ENCODE results near the gene PRKACA.
A peak's percentile ranks its signal among the peaks of the same experiment; 100 is the strongest.

PRKACA gene

GRCh38 chr19:14091813-14092462, 25.6 kb downstream of the PRKACA start:
- TF ChIP-seq CTCF (IDR thresholded peaks at IDR 0.05): no peak

GRCh38 chr19:14091081-14091812, 26.3 kb downstream of the PRKACA start:
- TF ChIP-seq CTCF (IDR thresholded peaks at IDR 0.05): peak; percentile 47

GRCh38 chr19:14090509-14091080, 27.0 kb downstream of the PRKACA start, which contains the start of gene SAMD1:
SAMD1 (minus strand) TSS chr19:14090751.
- TF ChIP-seq CTCF (IDR thresholded peaks at IDR 0.05): no peak

- TF ChIP-seq CTCF (IDR thresholded peaks at IDR 0.05): peak; percentile 36; the same call in 1 of the 2 replicates
Measured at GRCh38 chr19:14089662-14090508, 27.7 kb downstream of the PRKACA start.

- TF ChIP-seq CTCF (IDR thresholded peaks at IDR 0.05): no peak
Measured at GRCh38 chr19:14089412-14089661, 28.2 kb downstream of the PRKACA start.

GRCh38 chr19:14088634-14089411, 28.7 kb downstream of the PRKACA start:
- no peak for TF ChIP-seq CTCF (IDR thresholded peaks at IDR 0.05)

- no peak for TF ChIP-seq CTCF (IDR thresholded peaks at IDR 0.05)
Measured at GRCh38 chr19:14086098-14086497, 31.5 kb downstream of the PRKACA start.

All from LNCAP (cell line).